Measurements from ENCODE around the gene ALAD.

ALAD gene

DNA sequence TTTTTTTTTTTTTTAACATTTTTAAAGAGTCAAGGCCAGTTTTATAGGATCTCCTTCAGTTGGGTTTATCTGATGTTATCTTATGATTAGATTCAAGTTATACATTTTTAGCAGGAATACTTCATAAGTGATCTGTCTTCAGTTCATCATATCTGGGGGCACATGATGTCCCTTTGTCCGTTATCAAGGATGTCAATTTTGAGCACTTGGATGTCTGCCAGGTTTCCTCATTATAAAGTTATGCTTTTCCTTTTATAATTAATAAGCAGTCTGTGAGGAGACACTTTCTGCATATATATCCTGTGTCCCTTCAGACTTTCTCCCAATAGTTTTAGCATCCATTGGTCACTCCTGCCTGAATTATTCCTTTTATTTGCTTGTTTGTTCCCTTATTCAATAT lies 36.1 kb downstream of the ALAD start:
- H3K27ac ChIP-seq (ENCODE audit: low read depth, low read length) = no peak overlapping the region
- H3K9ac ChIP-seq (ENCODE audit: low read length in 5 of 5) = no peak overlapping the region
- H3K4me3 ChIP-seq (ENCODE audit: low read depth in 1 of 5, low read length in 5 of 5) = no peak overlapping the region
- peaks cover 0 to 3% (median 0%) of the 10 kb centered on the region in 5 donors for H3K4me1 ChIP-seq (ENCODE audit: control insufficient read depth in 5 of 5, insufficient read depth in 5 of 5, low read length in 5 of 5)
- no peaks in the 10 kb centered on the region for H3K36me3 ChIP-seq (ENCODE audit: control insufficient read depth in 5 of 5, insufficient read depth in 5 of 5, low read length in 5 of 5)
- no peaks in the 10 kb centered on the region for H3K9me3 ChIP-seq (ENCODE audit: control insufficient read depth in 5 of 5, low read length in 5 of 5)
- no peaks in the 10 kb centered on the region for H3K27me3 ChIP-seq (ENCODE audit: control insufficient read depth in 5 of 5, insufficient read depth in 4 of 5, low read length in 5 of 5)

- Histone ChIP-seq H3K36me3 (ENCODE audit: control insufficient read depth in 5 of 5, insufficient read depth in 5 of 5, low read length in 5 of 5) (no peaks in the 10 kb centered on the region), H3K27ac (ENCODE audit: low read depth, low read length) (no peak overlapping the region), H3K4me3 (ENCODE audit: low read depth in 1 of 5, low read length in 5 of 5) (no peak overlapping the region), H3K4me1 (ENCODE audit: control insufficient read depth in 5 of 5, insufficient read depth in 5 of 5, low read length in 5 of 5) (peaks cover 0 to 3% (median 0%) of the 10 kb centered on the region in 5 donors), H3K9ac (ENCODE audit: low read length in 5 of 5) (no peak overlapping the region), H3K27me3 (ENCODE audit: control insufficient read depth in 5 of 5, insufficient read depth in 4 of 5, low read length in 5 of 5) (no peaks in the 10 kb centered on the region), H3K9me3 (ENCODE audit: control insufficient read depth in 5 of 5, low read length in 5 of 5) (no peaks in the 10 kb centered on the region)
Measured at GRCh38 chr9:113363336-113363735, 37.7 kb downstream of the ALAD start.

- H3K27me3 ChIP-seq (ENCODE audit: control insufficient read depth in 5 of 5, insufficient read depth in 4 of 5, low read length in 5 of 5) = no peaks in the 10 kb centered on the region
- no peak overlapping the region for H3K27ac ChIP-seq (ENCODE audit: low read depth, low read length)
- H3K9me3 ChIP-seq (ENCODE audit: control insufficient read depth in 5 of 5, low read length in 5 of 5) = no peaks in the 10 kb centered on the region
- H3K9ac ChIP-seq (ENCODE audit: low read length in 5 of 5) = no peak overlapping the region
- no peak overlapping the region for H3K4me3 ChIP-seq (ENCODE audit: low read depth in 1 of 5, low read length in 5 of 5)
- H3K4me1 ChIP-seq (ENCODE audit: control insufficient read depth in 5 of 5, insufficient read depth in 5 of 5, low read length in 5 of 5) = peaks cover 0 to 3% (median 0%) of the 10 kb centered on the region in 5 donors
- no peaks in the 10 kb centered on the region for H3K36me3 ChIP-seq (ENCODE audit: control insufficient read depth in 5 of 5, insufficient read depth in 5 of 5, low read length in 5 of 5)
Measured at GRCh38 chr9:113361304-113362018, 39.6 kb downstream of the ALAD start.

DNA sequence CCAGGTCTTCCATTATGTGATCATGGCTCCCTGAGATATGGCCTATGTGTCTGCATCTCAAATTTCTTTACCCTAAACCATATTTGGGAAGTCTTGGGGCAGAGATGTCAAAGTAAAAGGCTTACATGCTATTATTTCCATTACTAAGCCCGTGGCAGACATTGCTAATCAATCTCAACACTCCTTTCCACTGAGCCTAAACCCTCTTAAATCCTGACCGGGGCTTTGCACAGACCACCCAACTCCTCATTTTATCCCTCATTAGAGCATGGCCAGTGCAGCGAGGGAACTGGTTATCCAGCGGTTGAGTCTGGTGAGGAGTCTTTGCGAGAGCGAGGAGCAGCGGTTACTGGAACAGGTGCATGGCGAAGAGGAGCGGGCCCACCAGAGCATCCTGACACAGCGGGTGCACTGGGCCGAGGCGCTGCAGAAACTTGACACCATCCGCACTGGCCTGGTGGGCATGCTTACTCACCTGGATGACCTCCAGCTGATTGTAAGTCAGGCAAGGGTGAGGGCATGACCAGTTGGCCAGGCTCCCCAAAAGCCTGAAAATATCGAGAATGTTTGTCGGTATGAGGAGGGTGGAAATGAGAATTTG lies 40.7 kb downstream of the ALAD start:
- Histone ChIP-seq H3K9me3 (ENCODE audit: control insufficient read depth in 5 of 5, low read length in 5 of 5) (no peaks in the 10 kb centered on the region), H3K27ac (ENCODE audit: low read depth, low read length) (no peak overlapping the region), H3K4me3 (ENCODE audit: low read depth in 1 of 5, low read length in 5 of 5) (no peak overlapping the region), H3K4me1 (ENCODE audit: control insufficient read depth in 5 of 5, insufficient read depth in 5 of 5, low read length in 5 of 5) (peaks cover 0 to under 1% (median 0%) of the 10 kb centered on the region in 5 donors), H3K9ac (ENCODE audit: low read length in 5 of 5) (no peak overlapping the region), H3K27me3 (ENCODE audit: control insufficient read depth in 5 of 5, insufficient read depth in 4 of 5, low read length in 5 of 5) (no peaks in the 10 kb centered on the region), H3K36me3 (ENCODE audit: control insufficient read depth in 5 of 5, insufficient read depth in 5 of 5, low read length in 5 of 5) (no peaks in the 10 kb centered on the region)

GRCh38 chr9:113359385-113359784 lies 41.7 kb downstream of the ALAD start:
- Histone ChIP-seq H3K4me3 (ENCODE audit: low read depth in 1 of 5, low read length in 5 of 5) (no peak overlapping the region), H3K9ac (ENCODE audit: low read length in 5 of 5) (no peak overlapping the region), H3K27me3 (ENCODE audit: control insufficient read depth in 5 of 5, insufficient read depth in 4 of 5, low read length in 5 of 5) (no peaks in the 10 kb centered on the region), H3K27ac (ENCODE audit: low read depth, low read length) (no peak overlapping the region), H3K9me3 (ENCODE audit: control insufficient read depth in 5 of 5, low read length in 5 of 5) (no peaks in the 10 kb centered on the region), H3K4me1 (ENCODE audit: control insufficient read depth in 5 of 5, insufficient read depth in 5 of 5, low read length in 5 of 5) (no peaks in the 10 kb centered on the region), H3K36me3 (ENCODE audit: control insufficient read depth in 5 of 5, insufficient read depth in 5 of 5, low read length in 5 of 5) (no peaks in the 10 kb centered on the region)

- Histone ChIP-seq H3K4me1 (ENCODE audit: control insufficient read depth in 5 of 5, insufficient read depth in 5 of 5, low read length in 5 of 5) (no peaks in the 10 kb centered on the region), H3K27ac (ENCODE audit: low read depth, low read length) (no peak overlapping the region), H3K27me3 (ENCODE audit: control insufficient read depth in 5 of 5, insufficient read depth in 4 of 5, low read length in 5 of 5) (peaks cover 0 to 9% (median 0%) of the 10 kb centered on the region in 5 donors), H3K36me3 (ENCODE audit: control insufficient read depth in 5 of 5, insufficient read depth in 5 of 5, low read length in 5 of 5) (no peaks in the 10 kb centered on the region), H3K9ac (ENCODE audit: low read length in 5 of 5) (no peak overlapping the region), H3K9me3 (ENCODE audit: control insufficient read depth in 5 of 5, low read length in 5 of 5) (no peaks in the 10 kb centered on the region), H3K4me3 (ENCODE audit: low read depth in 1 of 5, low read length in 5 of 5) (no peak overlapping the region)
Measured at GRCh38 chr9:113356686-113357292, 44.3 kb downstream of the ALAD start.

GRCh38 chr9:113355040-113355596 lies 46.0 kb downstream of the ALAD start:
- Histone ChIP-seq H3K36me3 (ENCODE audit: control insufficient read depth in 5 of 5, insufficient read depth in 5 of 5, low read length in 5 of 5) (no peaks in the 10 kb centered on the region), H3K9ac (ENCODE audit: low read length in 5 of 5) (no peak overlapping the region), H3K4me1 (ENCODE audit: control insufficient read depth in 5 of 5, insufficient read depth in 5 of 5, low read length in 5 of 5) (peaks cover 2 to 10% (median 5%) of the 10 kb centered on the region in 5 donors), H3K9me3 (ENCODE audit: control insufficient read depth in 5 of 5, low read length in 5 of 5) (no peaks in the 10 kb centered on the region), H3K27me3 (ENCODE audit: control insufficient read depth in 5 of 5, insufficient read depth in 4 of 5, low read length in 5 of 5) (peaks cover 0 to 18% (median 14%) of the 10 kb centered on the region in 5 donors), H3K27ac (ENCODE audit: low read depth, low read length) (no peak overlapping the region), H3K4me3 (ENCODE audit: low read depth in 1 of 5, low read length in 5 of 5) (no peak overlapping the region)

- peaks cover 2 to 15% (median 10%) of the 10 kb centered on the region in 5 donors for H3K4me1 ChIP-seq (ENCODE audit: control insufficient read depth in 5 of 5, insufficient read depth in 5 of 5, low read length in 5 of 5)
- no peak overlapping the region for H3K27ac ChIP-seq (ENCODE audit: low read depth, low read length)
- no peak overlapping the region for H3K9ac ChIP-seq (ENCODE audit: low read length in 5 of 5)
- no peaks in the 10 kb centered on the region for H3K9me3 ChIP-seq (ENCODE audit: control insufficient read depth in 5 of 5, low read length in 5 of 5)
- peaks cover 0 to 20% (median 17%) of the 10 kb centered on the region in 5 donors for H3K27me3 ChIP-seq (ENCODE audit: control insufficient read depth in 5 of 5, insufficient read depth in 4 of 5, low read length in 5 of 5)
- H3K4me3 ChIP-seq (ENCODE audit: low read depth in 1 of 5, low read length in 5 of 5) = no peak overlapping the region
- no peaks in the 10 kb centered on the region for H3K36me3 ChIP-seq (ENCODE audit: control insufficient read depth in 5 of 5, insufficient read depth in 5 of 5, low read length in 5 of 5)
Measured at GRCh38 chr9:113352411-113352810, 48.7 kb downstream of the ALAD start.

- no peak overlapping the region for H3K9ac ChIP-seq (ENCODE audit: low read length in 5 of 5)
- peaks cover 0 to 20% (median 17%) of the 10 kb centered on the region in 5 donors for H3K27me3 ChIP-seq (ENCODE audit: control insufficient read depth in 5 of 5, insufficient read depth in 4 of 5, low read length in 5 of 5)
- H3K4me3 ChIP-seq (ENCODE audit: low read depth in 1 of 5, low read length in 5 of 5) = no peak overlapping the region
- H3K9me3 ChIP-seq (ENCODE audit: control insufficient read depth in 5 of 5, low read length in 5 of 5) = no peaks in the 10 kb centered on the region
- H3K36me3 ChIP-seq (ENCODE audit: control insufficient read depth in 5 of 5, insufficient read depth in 5 of 5, low read length in 5 of 5) = no peaks in the 10 kb centered on the region
- H3K27ac ChIP-seq (ENCODE audit: low read depth, low read length) = no peak overlapping the region
- peaks cover 2 to 15% (median 10%) of the 10 kb centered on the region in 5 donors for H3K4me1 ChIP-seq (ENCODE audit: control insufficient read depth in 5 of 5, insufficient read depth in 5 of 5, low read length in 5 of 5)
Measured at GRCh38 chr9:113352006-113352405, 49.1 kb downstream of the ALAD start.

- Histone ChIP-seq H3K9ac (ENCODE audit: low read length in 5 of 5) (no peak overlapping the region), H3K4me1 (ENCODE audit: control insufficient read depth in 5 of 5, insufficient read depth in 5 of 5, low read length in 5 of 5) (peaks cover 2 to 15% (median 10%) of the 10 kb centered on the region in 5 donors), H3K27me3 (ENCODE audit: control insufficient read depth in 5 of 5, insufficient read depth in 4 of 5, low read length in 5 of 5) (peaks cover 0 to 20% (median 17%) of the 10 kb centered on the region in 5 donors), H3K4me3 (ENCODE audit: low read depth in 1 of 5, low read length in 5 of 5) (no peak overlapping the region), H3K36me3 (ENCODE audit: control insufficient read depth in 5 of 5, insufficient read depth in 5 of 5, low read length in 5 of 5) (no peaks in the 10 kb centered on the region), H3K9me3 (ENCODE audit: control insufficient read depth in 5 of 5, low read length in 5 of 5) (no peaks in the 10 kb centered on the region), H3K27ac (ENCODE audit: low read depth, low read length) (no peak overlapping the region)
Measured at GRCh38 chr9:113350937-113351336, 50.1 kb downstream of the ALAD start.

Data from subcutaneous abdominal adipose tissue (tissue), 5 donors.